K562 (cell line): ENCODE results near the gene ECSIT. TPM values are rescaled to one million over a fixed set of nuclear protein-coding genes. Genes with fewer than 3 reads are reported as not detected.

Source experiments
- BDP1 ChIP-seq: IDR thresholded peaks from 3 replicates; pipeline ENCODE4 v1.6.1; 2011; ENCODE audit not compliant: insufficient read length, insufficient read depth
- CHD1 ChIP-seq: fragments of 200-600 bp; sonication (generic); IDR thresholded peaks from one replicate; pipeline ENCODE4 v1.6.1; 2012; ENCODE audit warnings: mild to moderate bottlenecking, moderate library complexity, low read length, inconsistent platforms
- COPS2 ChIP-seq: fragments of 450-650 bp; conservative IDR thresholded peaks from 2 replicates; pipeline ENCODE4 v1.6.1; 2016; ENCODE audit warnings: mild to moderate bottlenecking, moderate library complexity
- CTCFL ChIP-seq: IDR thresholded peaks from 2 replicates; pipeline ENCODE4 v1.6.1; 2011; ENCODE audit warnings: borderline replicate concordance, low read depth, mild to moderate bottlenecking, moderate library complexity, low read length; ENCODE audit not compliant: insufficient read depth, poor library complexity, severe bottlenecking
- ETV1 ChIP-seq: fragments of 450-650 bp; conservative IDR thresholded peaks from 2 replicates; pipeline ENCODE4 v1.6.1; 2016; ENCODE audit warnings: missing genetic modification characterization, control low read depth, low read depth, missing compliant biosample characterization
- GABPA ChIP-seq: fragments of 200-800 bp; sonication (Bioruptor generic); conservative IDR thresholded peaks from 2 replicates; pipeline ENCODE4 v1.6.1; 2016; ENCODE audit warnings: low read depth, missing genetic modification characterization, missing compliant biosample characterization
- HIVEP1 ChIP-seq: fragments of 250-450 bp; sonication (Bioruptor Pico); IDR thresholded peaks from 2 replicates; pipeline ENCODE4 v1.4.0; 2020; ENCODE audit warnings: mild to moderate bottlenecking
- HLTF ChIP-seq: fragments of 450-650 bp; IDR thresholded peaks from 2 replicates; pipeline ENCODE4 v1.6.1; 2016
- HMG20A ChIP-seq: fragments of 450-650 bp; formaldehyde crosslinking; conservative IDR thresholded peaks from 2 replicates; pipeline ENCODE4 v1.4.0; 2020; ENCODE audit warnings: mild to moderate bottlenecking, mixed read lengths
- KDM5B ChIP-seq: fragments of 200-600 bp; sonication (generic); IDR thresholded peaks from 2 replicates; pipeline ENCODE4 v1.6.1; 2012; ENCODE audit warnings: low read depth, mild to moderate bottlenecking, moderate library complexity, low read length, control low read depth, inconsistent platforms; ENCODE audit not compliant: insufficient replicate concordance
- KLF16 ChIP-seq: IDR thresholded peaks from 2 replicates; pipeline ENCODE4 v1.6.1; 2016; ENCODE audit warnings: antibody characterized with exemption
- LEF1 ChIP-seq: fragments of 450-650 bp; IDR thresholded peaks from 2 replicates; pipeline ENCODE4 v1.6.1; 2016; ENCODE audit warnings: mild to moderate bottlenecking
- MAFK ChIP-seq: IDR thresholded peaks from 2 replicates; pipeline ENCODE4 v1.6.1; 2011; ENCODE audit warnings: low read length, improper control_type of control experiment
- NFE2L1 ChIP-seq: fragments of 450-650 bp; IDR thresholded peaks from 2 replicates; pipeline ENCODE4 v1.6.1; 2016; ENCODE audit warnings: missing genetic modification characterization, low read depth, mild to moderate bottlenecking, missing compliant biosample characterization, moderate library complexity, borderline replicate concordance
- POLR2AphosphoS2 ChIP-seq: IDR thresholded peaks from 2 replicates; pipeline ENCODE4 v1.6.1; 2012; ENCODE audit warnings: low read length, improper control_type of control experiment
- SMARCA5 ChIP-seq: fragments of 450-650 bp; IDR thresholded peaks from 2 replicates; pipeline ENCODE4 v1.6.1; 2016
- STAT5B ChIP-seq: fragments of 250-450 bp; sonication (Bioruptor Pico); IDR thresholded peaks from 2 replicates; pipeline ENCODE4 v1.8.0; 2021; ENCODE audit warnings: mild to moderate bottlenecking, inconsistent platforms
- TCF7L2 ChIP-seq: fragments of 150-350 bp; IDR thresholded peaks from 2 replicates; pipeline ENCODE4 v1.6.1; 2016; ENCODE audit warnings: low read depth, mild to moderate bottlenecking, low read length, moderate library complexity
- TRIM28 ChIP-seq: fragments of 450-650 bp; IDR thresholded peaks from 2 replicates; pipeline ENCODE4 v1.6.1; 2017
- XRCC4 ChIP-seq: IDR thresholded peaks from one replicate; pipeline ENCODE4 v1.6.1; 2011; ENCODE audit not compliant: insufficient read depth, insufficient read length; ENCODE audit errors: extremely low read depth
- ZBTB34 ChIP-seq: fragments of 250-450 bp; sonication (Bioruptor Pico); IDR thresholded peaks from 2 replicates; pipeline ENCODE4 v1.8.0; 2021; ENCODE audit warnings: mild to moderate bottlenecking, moderate library complexity
- ZNF316 ChIP-seq: fragments of 450-650 bp; IDR thresholded peaks from 2 replicates; pipeline ENCODE4 v1.6.1; 2016
- ZNF444 ChIP-seq: fragments of 250-450 bp; sonication (Bioruptor Pico); IDR thresholded peaks from 2 replicates; pipeline ENCODE4 v1.4.0; 2020; ENCODE audit warnings: mild to moderate bottlenecking, moderate library complexity
- polyA plus RNA-seq, 8 experiments: library from polyadenylated mRNA; depleted of rRNA in 4 of 8; stranded (reverse) in 5 of 8; unstranded in 3 of 8; fragments of >200 nt; fragmentation: Nextera tagmentation in 2 of 8; fragmentation: Illumina TruSeq in 1 of 8; extraction: Ambion mirVana in 2 of 8; extraction: Trizol in 1 of 8; gene quantifications; 2 replicates each; pipeline versions ENCODE4 v1.2.1 to v1.2.3, GENCODE V29; 2011 to 2014; ENCODE audit warnings: inconsistent platforms in 1 of 8, missing spikeins in 1 of 8
- total RNA-seq, 7 experiments: library from RNA; depleted of rRNA in 6 of 7; stranded (reverse); fragments of >200 nt in 6 of 7; fragmentation: Illumina TruSeq in 2 of 7; extraction: Trizol in 2 of 7; gene quantifications; 2 replicates each; pipeline versions ENCODE4 v1.2.1 to v1.2.3, GENCODE V29; 2011 to 2021; ENCODE audit warnings: low replicate concordance in 1 of 7
- TF ChIP-seq, protein P1 (sequence below): fragments of 450-650 bp; IDR thresholded peaks from 2 replicates; pipeline ENCODE4 v1.6.1; 2016; ENCODE audit warnings: antibody characterized with exemption
- TF ChIP-seq, protein P2 (sequence below): conservative IDR thresholded peaks from 2 replicates; pipeline ENCODE4 v1.6.1; 2011; ENCODE audit warnings: low read depth, mild to moderate bottlenecking, low read length; ENCODE audit not compliant: control insufficient read depth

The ECSIT gene
- total and polyA plus RNA-seq, 9 of the 15 experiments (the other 6 are each of a cell fraction or from before 2014, with no cell fraction given): 1.1 to 82.5 (median 43.9) TPM

- TF ChIP-seq TRIM28: peak; percentile 12; the same call in 1 of the 2 replicates
- TF ChIP-seq ETV1: no peak
- TF ChIP-seq HIVEP1 (CRISPR knock-in tag): no peak
- no peak for TF ChIP-seq XRCC4
- TF ChIP-seq HMG20A (CRISPR knock-in tag): no peak
- no peak for TF ChIP-seq BDP1
- TF ChIP-seq ZNF316: no peak
- no peak for TF ChIP-seq SMARCA5
- no peak for TF ChIP-seq NFE2L1 (tag)
- no peak for TF ChIP-seq TCF7L2
- TF ChIP-seq GABPA: peak; percentile 31; the same call in 1 of the 2 replicates
- peak; percentile 4 for TF ChIP-seq CHD1
- peak; percentile 65; the same call in 1 of the 2 replicates for TF ChIP-seq HLTF
- TF ChIP-seq POLR2AphosphoS2: peak; percentile 43; the same call in 1 of the 2 replicates
- TF ChIP-seq COPS2: no peak
- TF ChIP-seq KDM5B: no peak
- TF ChIP-seq ZNF444: no peak
- no peak for TF ChIP-seq STAT5B (CRISPR knock-in tag)
- peak; percentile 56; the same call in 1 of the 2 replicates for TF ChIP-seq LEF1
- TF ChIP-seq KLF16: peak; percentile 89
- no peak for TF ChIP-seq MAFK
- TF ChIP-seq, protein P1, sequence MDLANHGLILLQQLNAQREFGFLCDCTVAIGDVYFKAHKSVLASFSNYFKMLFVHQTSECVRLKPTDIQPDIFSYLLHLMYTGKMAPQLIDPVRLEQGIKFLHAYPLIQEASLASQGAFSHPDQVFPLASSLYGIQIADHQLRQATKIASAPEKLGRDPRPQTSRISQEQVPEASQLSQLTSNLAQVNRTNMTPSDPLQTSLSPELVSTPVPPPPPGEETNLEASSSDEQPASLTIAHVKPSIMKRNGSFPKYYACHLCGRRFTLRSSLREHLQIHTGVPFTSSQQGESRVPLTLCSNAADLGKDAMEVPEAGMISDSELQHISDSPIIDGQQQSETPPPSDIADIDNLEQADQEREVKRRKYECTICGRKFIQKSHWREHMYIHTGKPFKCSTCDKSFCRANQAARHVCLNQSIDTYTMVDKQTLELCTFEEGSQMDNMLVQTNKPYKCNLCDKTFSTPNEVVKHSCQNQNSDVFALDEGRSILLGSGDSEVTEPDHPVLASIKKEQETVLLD: peak; percentile 67; the same call in 1 of the 2 replicates
- TF ChIP-seq CTCFL: peak; percentile 39
- TF ChIP-seq ZBTB34 (CRISPR knock-in tag): no peak
- TF ChIP-seq, protein P2, sequence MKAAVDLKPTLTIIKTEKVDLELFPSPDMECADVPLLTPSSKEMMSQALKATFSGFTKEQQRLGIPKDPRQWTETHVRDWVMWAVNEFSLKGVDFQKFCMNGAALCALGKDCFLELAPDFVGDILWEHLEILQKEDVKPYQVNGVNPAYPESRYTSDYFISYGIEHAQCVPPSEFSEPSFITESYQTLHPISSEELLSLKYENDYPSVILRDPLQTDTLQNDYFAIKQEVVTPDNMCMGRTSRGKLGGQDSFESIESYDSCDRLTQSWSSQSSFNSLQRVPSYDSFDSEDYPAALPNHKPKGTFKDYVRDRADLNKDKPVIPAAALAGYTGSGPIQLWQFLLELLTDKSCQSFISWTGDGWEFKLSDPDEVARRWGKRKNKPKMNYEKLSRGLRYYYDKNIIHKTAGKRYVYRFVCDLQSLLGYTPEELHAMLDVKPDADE: no peak
Observed at GRCh38 chr19:11560404-11561051, 31.6 kb upstream of the ECSIT start (continued).
